HG02938 (cell line): ENCODE data around the gene TBX6.

Experiments used
- ATAC-seq: cut with Tn5 transposase; IDR thresholded peaks from one replicate; pipeline ENCODE4 v1.9.1; 2021; ENCODE audit warnings: mild to moderate bottlenecking, moderate library complexity; ENCODE audit not compliant: unreplicated experiment

Gene TBX6

GRCh38 chr16:30040221-30040620 is 51.5 kb downstream of the TBX6 start:
- no peak for ATAC-seq
